Measurements from ENCODE around the gene AMPD1. TPM values are rescaled to one million over a fixed set of nuclear protein-coding genes. Genes with fewer than 3 reads are reported as not detected.

The AMPD1 gene
- polyA plus RNA-seq, 1 donor (not counting 4 experiments of a cell fraction or from before 2014, with no cell fraction given), result not detected

- TF ChIP-seq CTCF (optimal IDR thresholded peaks at IDR 0.05 in 1 of 3, IDR thresholded peaks at IDR 0.05 in 1 of 3, conservative IDR thresholded peaks at IDR 0.05 in 1 of 3; ENCODE audit: extremely low read depth in 1 of 3, insufficient read depth in 2 of 3, low read length in 3 of 3) (no peak), EZH2 (IDR thresholded peaks at IDR 0.05; ENCODE audit: low read length) (no peak)
- Histone ChIP-seq H3K79me2 (ENCODE audit: control insufficient read depth, insufficient read depth, low read length) (no peaks in the 10 kb centered on the region), H3K4me3 (ENCODE audit: control insufficient read depth in 2 of 3, extremely low read depth in 1 of 3, insufficient read depth in 2 of 3, low read depth in 1 of 3, low read length in 3 of 3) (no peak overlapping the region), H3K27me3 (ENCODE audit: control insufficient read depth, extremely low read depth, insufficient read depth, low read length) (no peaks in the 10 kb centered on the region), H3K4me1 (ENCODE audit: control insufficient read depth, extremely low read depth, insufficient read depth, low read length) (no peaks in the 10 kb centered on the region), H3K4me2 (ENCODE audit: control insufficient read depth, extremely low read depth, insufficient read depth, low read depth, low read length) (no peak overlapping the region), H2AFZ (ENCODE audit: control insufficient read depth, low read length) (no peak overlapping the region), H3K9me1 (ENCODE audit: control insufficient read depth, extremely low read depth, insufficient read depth, low read length) (no peaks in the 10 kb centered on the region), H3K9ac (ENCODE audit: control insufficient read depth, extremely low read depth, insufficient read depth, low read length) (no peak overlapping the region), H3K9me3 (ENCODE audit: control insufficient read depth, low read depth, low read length) (no peaks in the 10 kb centered on the region), H3K36me3 (ENCODE audit: control insufficient read depth in 2 of 2, extremely low read depth in 1 of 2, insufficient read depth in 2 of 2, low read length in 2 of 2) (no peaks in the 10 kb centered on the region), H3K27ac (ENCODE audit: control insufficient read depth, insufficient read depth, low read length) (no peak overlapping the region), H4K20me1 (ENCODE audit: control insufficient read depth, extremely low read depth, insufficient read depth, low read length) (no peaks in the 10 kb centered on the region)
- DNase-seq (ENCODE audit: low read depth, low spot score) (no peak), FAIRE-seq (no peak)
- dilution Hi-C loops (cut with MboI; ENCODE audit: extremely low pct_ligation_motif_present, low sequenced_read_pairs), result no loop called here
Observed at GRCh38 chr1:114685851-114686250, 9.5 kb downstream of the AMPD1 start.

- Histone ChIP-seq H3K27me3 (ENCODE audit: control insufficient read depth, extremely low read depth, insufficient read depth, low read length) (no peaks in the 10 kb centered on the region), H3K9me1 (ENCODE audit: control insufficient read depth, extremely low read depth, insufficient read depth, low read length) (no peaks in the 10 kb centered on the region), H3K9ac (ENCODE audit: control insufficient read depth, extremely low read depth, insufficient read depth, low read length) (no peak overlapping the region), H3K9me3 (ENCODE audit: control insufficient read depth, low read depth, low read length) (no peaks in the 10 kb centered on the region), H3K4me3 (ENCODE audit: control insufficient read depth in 2 of 3, extremely low read depth in 1 of 3, insufficient read depth in 2 of 3, low read depth in 1 of 3, low read length in 3 of 3) (no peak overlapping the region), H3K4me1 (ENCODE audit: control insufficient read depth, extremely low read depth, insufficient read depth, low read length) (no peaks in the 10 kb centered on the region), H4K20me1 (ENCODE audit: control insufficient read depth, extremely low read depth, insufficient read depth, low read length) (no peaks in the 10 kb centered on the region), H3K79me2 (ENCODE audit: control insufficient read depth, insufficient read depth, low read length) (no peaks in the 10 kb centered on the region), H3K27ac (ENCODE audit: control insufficient read depth, insufficient read depth, low read length) (no peak overlapping the region), H3K36me3 (ENCODE audit: control insufficient read depth in 2 of 2, extremely low read depth in 1 of 2, insufficient read depth in 2 of 2, low read length in 2 of 2) (no peaks in the 10 kb centered on the region), H3K4me2 (ENCODE audit: control insufficient read depth, extremely low read depth, insufficient read depth, low read depth, low read length) (no peak overlapping the region), H2AFZ (ENCODE audit: control insufficient read depth, low read length) (no peak overlapping the region)
- DNase-seq (ENCODE audit: low read depth, low spot score) (no peak), FAIRE-seq (no peak)
- dilution Hi-C loops (cut with MboI; ENCODE audit: extremely low pct_ligation_motif_present, low sequenced_read_pairs), result no loop called here
- no peak for TF ChIP-seq CTCF (optimal IDR thresholded peaks at IDR 0.05 in 1 of 3, IDR thresholded peaks at IDR 0.05 in 1 of 3, conservative IDR thresholded peaks at IDR 0.05 in 1 of 3; ENCODE audit: extremely low read depth in 1 of 3, insufficient read depth in 2 of 3, low read length in 3 of 3)
- no peak for TF ChIP-seq EZH2 (IDR thresholded peaks at IDR 0.05; ENCODE audit: low read length)
Observed at GRCh38 chr1:114677691-114678090, 17.7 kb downstream of the AMPD1 start.

All from keratinocyte (primary cell).